ENCODE measurements around the gene GPSM3.

The GPSM3 gene

DNA sequence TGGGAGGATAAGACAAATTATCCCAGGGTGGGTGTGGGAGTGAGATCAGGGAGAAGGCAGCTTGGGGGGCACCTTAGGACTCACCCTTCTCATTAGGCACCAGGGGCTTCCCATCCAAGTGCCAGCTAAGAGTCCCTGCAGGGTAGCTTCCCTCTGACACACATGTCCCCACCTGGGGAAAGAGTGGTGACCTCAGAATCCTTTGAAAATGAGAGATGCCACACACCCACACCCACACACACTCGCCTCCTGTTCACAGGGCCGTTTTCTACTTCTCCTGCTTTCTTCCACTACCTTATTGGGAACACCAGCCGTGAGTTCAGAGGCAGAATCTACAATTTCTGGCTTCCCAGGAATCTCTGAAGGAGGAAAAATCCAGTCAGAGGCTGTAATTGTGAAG, 9.4 kb downstream of the GPSM3 start:
- no peak overlapping the region for H3K4me3 ChIP-seq (replicated peaks in 1 of 2; ENCODE audit: low read depth in 2 of 2, low read length in 2 of 2)
- TF ChIP-seq, protein P1, sequence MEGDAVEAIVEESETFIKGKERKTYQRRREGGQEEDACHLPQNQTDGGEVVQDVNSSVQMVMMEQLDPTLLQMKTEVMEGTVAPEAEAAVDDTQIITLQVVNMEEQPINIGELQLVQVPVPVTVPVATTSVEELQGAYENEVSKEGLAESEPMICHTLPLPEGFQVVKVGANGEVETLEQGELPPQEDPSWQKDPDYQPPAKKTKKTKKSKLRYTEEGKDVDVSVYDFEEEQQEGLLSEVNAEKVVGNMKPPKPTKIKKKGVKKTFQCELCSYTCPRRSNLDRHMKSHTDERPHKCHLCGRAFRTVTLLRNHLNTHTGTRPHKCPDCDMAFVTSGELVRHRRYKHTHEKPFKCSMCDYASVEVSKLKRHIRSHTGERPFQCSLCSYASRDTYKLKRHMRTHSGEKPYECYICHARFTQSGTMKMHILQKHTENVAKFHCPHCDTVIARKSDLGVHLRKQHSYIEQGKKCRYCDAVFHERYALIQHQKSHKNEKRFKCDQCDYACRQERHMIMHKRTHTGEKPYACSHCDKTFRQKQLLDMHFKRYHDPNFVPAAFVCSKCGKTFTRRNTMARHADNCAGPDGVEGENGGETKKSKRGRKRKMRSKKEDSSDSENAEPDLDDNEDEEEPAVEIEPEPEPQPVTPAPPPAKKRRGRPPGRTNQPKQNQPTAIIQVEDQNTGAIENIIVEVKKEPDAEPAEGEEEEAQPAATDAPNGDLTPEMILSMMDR (IDR thresholded peaks at IDR 0.05; ENCODE audit: low read depth, low read length): no peak
- no peak for DNase-seq (ENCODE audit: low read depth in 2 of 2)

DNA sequence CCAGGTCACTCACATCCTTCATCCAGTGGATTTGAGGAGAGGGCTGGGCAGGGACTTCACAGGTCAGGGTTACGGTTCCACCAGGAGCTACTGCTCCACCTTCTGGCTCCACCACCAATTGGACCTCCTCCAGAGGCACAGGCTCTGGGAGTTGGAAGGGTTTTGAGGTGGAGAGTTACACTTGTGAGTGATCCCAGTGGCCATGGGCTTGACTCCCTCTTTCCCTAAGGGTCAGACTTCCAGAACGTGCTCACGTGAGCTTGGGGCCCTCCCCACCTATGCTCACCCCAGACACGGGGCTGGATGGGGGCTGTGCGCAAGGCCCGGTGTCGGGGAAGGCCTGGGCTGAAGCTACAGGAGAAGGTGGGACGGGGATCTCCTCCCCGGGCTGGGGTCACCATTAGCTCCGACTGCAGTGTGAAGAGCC, 9.9 kb downstream of the GPSM3 start:
- TF ChIP-seq, protein P1 (IDR thresholded peaks at IDR 0.05; ENCODE audit: low read depth, low read length): no peak
- no peak overlapping the region for H3K4me3 ChIP-seq (replicated peaks in 1 of 2; ENCODE audit: low read depth in 2 of 2, low read length in 2 of 2)
- no peak for DNase-seq (ENCODE audit: low read depth in 2 of 2)

DNA sequence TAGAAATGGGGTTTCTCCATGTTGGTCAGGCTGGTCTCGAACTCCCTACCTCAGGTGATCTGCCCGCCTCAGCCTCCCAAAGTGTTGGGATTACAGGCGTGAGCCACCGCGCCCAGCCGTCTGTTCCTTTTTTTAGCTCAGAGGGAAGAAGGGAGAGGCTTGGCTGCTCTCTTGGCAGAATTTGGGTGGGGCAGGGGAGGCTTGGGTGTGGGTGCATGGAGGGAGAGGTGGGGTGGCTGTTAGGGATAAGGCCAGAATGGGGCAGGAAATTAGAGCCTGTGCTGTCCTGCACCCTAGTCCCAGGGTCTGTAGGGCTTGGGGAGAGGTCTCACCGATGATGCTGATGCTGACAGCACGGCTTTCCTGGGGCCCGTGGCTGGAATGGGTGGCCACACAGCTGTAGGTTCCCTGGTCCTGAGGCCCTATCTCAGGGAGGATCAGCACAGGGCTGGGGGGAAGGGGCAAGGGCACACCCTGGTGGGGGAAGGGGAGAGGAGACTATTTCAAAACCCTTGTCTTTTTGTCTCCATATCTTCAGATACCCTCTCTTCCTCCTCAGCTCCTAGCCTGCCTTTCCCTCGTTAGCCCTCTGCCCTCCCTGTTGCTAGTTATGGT, 10.4 kb downstream of the GPSM3 start:
- no peak overlapping the region for H3K4me3 ChIP-seq (replicated peaks in 1 of 2; ENCODE audit: low read depth in 2 of 2, low read length in 2 of 2)
- DNase-seq (ENCODE audit: low read depth in 2 of 2): no peak
- TF ChIP-seq, protein P1 (IDR thresholded peaks at IDR 0.05; ENCODE audit: low read depth, low read length): no peak

DNA sequence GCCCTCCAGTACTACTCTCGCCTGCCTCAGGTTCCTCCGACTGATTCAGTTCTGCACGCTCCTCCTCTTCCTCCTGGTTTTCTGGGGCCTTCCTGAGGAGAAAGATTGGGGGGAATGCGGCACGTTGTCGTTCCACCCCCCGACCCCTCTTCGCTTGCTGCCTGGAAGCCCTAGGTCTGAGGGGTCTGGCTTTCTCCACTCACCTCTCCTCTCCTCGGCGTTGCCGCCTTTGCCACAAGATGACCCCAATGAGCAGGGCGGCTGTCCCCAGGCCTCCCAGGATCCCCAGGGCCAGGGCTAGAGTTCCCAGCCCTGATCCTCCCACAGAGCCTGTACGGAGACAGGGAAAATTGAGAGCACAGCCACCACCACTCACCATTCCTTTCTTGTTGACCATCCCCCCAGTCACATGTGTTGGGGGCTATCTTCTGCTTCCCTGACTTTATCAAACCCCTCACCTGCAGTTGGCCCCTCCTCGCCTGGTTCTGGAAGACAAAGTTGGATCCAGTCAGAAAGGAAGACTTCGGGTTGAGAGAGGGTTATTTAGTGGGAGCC, 11.2 kb downstream of the GPSM3 start:
- no peak overlapping the region for H3K4me3 ChIP-seq (replicated peaks in 1 of 2; ENCODE audit: low read depth in 2 of 2, low read length in 2 of 2)
- DNase-seq (ENCODE audit: low read depth in 2 of 2): no peak
- TF ChIP-seq, protein P1 (IDR thresholded peaks at IDR 0.05; ENCODE audit: low read depth, low read length): no peak

DNA sequence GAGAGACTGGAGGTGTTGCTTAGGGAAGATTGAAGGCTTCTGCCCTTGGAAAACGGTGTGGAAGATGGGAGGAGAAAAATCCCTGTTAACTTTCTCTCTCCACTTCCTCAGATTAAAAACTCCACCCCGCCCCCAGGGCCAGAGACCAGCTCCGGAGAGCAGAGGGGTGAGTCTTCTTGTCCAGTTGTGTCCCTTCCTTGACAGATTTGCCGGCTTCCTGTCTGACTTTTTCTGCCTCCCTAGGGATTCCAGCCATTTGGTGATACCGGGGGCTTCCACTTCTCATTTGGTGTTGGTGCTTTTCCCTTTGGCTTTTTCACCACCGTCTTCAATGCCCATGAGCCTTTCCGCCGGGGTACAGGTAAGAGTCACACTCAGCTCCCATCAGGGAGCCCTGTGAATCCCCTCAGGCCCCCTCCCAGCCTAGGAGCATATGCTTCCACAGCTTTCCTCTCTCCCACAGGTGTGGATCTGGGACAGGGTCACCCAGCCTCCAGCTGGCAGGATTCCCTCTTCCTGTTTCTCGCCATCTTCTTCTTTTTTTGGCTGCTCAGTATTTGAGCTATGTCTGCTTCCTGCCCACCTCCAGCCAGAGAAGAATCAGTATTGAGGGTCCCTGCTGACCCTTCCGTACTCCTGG, 12.6 kb downstream of the GPSM3 start:
- no peak overlapping the region for H3K4me3 ChIP-seq (replicated peaks in 1 of 2; ENCODE audit: low read depth in 2 of 2, low read length in 2 of 2)
- TF ChIP-seq, protein P1 (IDR thresholded peaks at IDR 0.05; ENCODE audit: low read depth, low read length): no peak
- DNase-seq (ENCODE audit: low read depth in 2 of 2): no peak

DNA sequence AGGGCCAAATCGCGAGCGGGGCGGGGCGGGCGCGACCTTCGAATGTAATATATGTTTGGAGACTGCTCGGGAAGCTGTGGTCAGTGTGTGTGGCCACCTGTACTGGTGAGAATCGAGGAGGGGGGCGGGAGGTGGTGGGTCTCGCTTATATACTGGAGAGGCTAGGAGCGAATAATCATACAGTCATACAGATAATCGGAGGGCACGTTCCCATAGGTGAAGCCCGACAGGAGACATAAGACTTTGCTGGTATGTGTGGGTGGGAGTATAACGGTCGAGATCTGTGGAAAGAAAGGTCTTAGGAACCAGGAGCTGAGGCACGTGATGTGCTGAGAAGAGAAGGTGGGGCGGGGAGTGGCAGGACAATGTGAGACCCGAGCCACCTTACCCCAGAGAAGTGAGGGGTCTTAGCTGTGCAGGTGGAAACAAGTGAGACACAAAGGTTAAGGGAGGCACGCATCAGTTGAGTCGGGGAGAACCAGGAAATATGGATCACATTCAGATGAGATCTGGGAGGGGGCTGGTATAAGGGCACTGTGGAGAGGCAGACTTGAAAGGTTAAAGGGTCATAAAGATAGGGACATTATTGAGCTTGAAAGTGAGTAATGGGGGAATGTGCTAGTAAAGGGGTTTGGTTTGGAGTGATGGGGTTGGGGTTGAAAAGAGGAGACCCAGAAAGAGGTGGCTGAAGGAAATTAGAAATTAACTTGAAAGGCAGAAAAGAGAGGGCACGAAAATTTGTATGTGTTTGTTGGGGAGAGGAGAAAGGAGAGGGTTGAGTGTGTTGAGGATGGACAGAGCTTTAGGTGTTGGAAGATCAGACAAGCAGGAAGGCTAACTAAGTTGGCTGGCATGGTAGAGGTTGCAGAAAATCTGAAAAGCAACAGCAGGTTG, 13.6 kb downstream of the GPSM3 start:
- peak overlapping the region; percentile 72 to 95 for H3K4me3 ChIP-seq (replicated peaks in 1 of 2; ENCODE audit: low read depth in 2 of 2, low read length in 2 of 2)
- no peak for DNase-seq (ENCODE audit: low read depth in 2 of 2)
- TF ChIP-seq, protein P1 (IDR thresholded peaks at IDR 0.05; ENCODE audit: low read depth, low read length): no peak

Measured in cardiac fibroblast (primary cell).